ENCODE results near the gene STRADB.
"Not testable (repeated sequence)": the region's sequence is repeated elsewhere in the genome, so short reads cannot be mapped to it uniquely, and the experiment has no call there.

Gene STRADB

GRCh38 chr2:201470821-201471731, 19.5 kb downstream of the STRADB start:
- no peak for DNase-seq

- no peak for DNase-seq
Observed at GRCh38 chr2:201471732-201472393, 20.3 kb downstream of the STRADB start.

- no peak for DNase-seq
Observed at GRCh38 chr2:201472411-201472810, 20.9 kb downstream of the STRADB start.

GRCh38 chr2:201482543-201482942, 31.0 kb downstream of the STRADB start:
- DNase-seq: no peak

GRCh38 chr2:201483342-201483741, 31.8 kb downstream of the STRADB start:
- DNase-seq: no peak

- DNase-seq: not testable (repeated sequence)
Observed at GRCh38 chr2:201483758-201484157, 32.2 kb downstream of the STRADB start.

GRCh38 chr2:201484805-201485204, 33.3 kb downstream of the STRADB start:
- no peak for DNase-seq

- DNase-seq: peak; percentile 40
Observed at GRCh38 chr2:201490291-201490690, 38.8 kb downstream of the STRADB start.

- DNase-seq: no peak
Observed at GRCh38 chr2:201496785-201497184, 45.2 kb downstream of the STRADB start.

- DNase-seq: no peak
Observed at GRCh38 chr2:201500534-201500933, 49.0 kb downstream of the STRADB start.

- no peak for DNase-seq
Observed at GRCh38 chr2:201502713-201503112, 51.2 kb downstream of the STRADB start.

GRCh38 chr2:201507725-201508124, 56.2 kb downstream of the STRADB start:
- DNase-seq: no peak

- DNase-seq: no peak
Observed at GRCh38 chr2:201513271-201513670, 61.7 kb downstream of the STRADB start.

GRCh38 chr2:201515573-201516246, 64.2 kb downstream of the STRADB start:
- DNase-seq: no peak

GRCh38 chr2:201517094-201517493, 65.6 kb downstream of the STRADB start:
- DNase-seq: no peak

- DNase-seq: no peak
Observed at GRCh38 chr2:201520201-201520600, 68.7 kb downstream of the STRADB start.

- no peak for DNase-seq
Observed at GRCh38 chr2:201522965-201523364, 71.4 kb downstream of the STRADB start.

GRCh38 chr2:201523506-201523905, 72.0 kb downstream of the STRADB start:
- DNase-seq: no peak
